ENCODE measurements around the gene FAM72C.
A peak's percentile ranks its signal among the peaks of the same experiment; 100 is the strongest.
"Not testable (repeated sequence)": the region's sequence is repeated elsewhere in the genome, so short reads cannot be mapped to it uniquely, and the experiment has no call there.

Gene FAM72C

GRCh38 chr1:143984721-143985473 is 13.1 kb upstream of the FAM72C start:
- not testable (repeated sequence) for DNase-seq

GRCh38 chr1:143974416-143974815 is 2.6 kb upstream of the FAM72C start:
- DNase-seq, result not testable (repeated sequence)

- DNase-seq, result not testable (repeated sequence)
These were observed 2.2 kb upstream of the FAM72C start for GRCh38 chr1:143973876-143974414.

GRCh38 chr1:143972753-143973326 is 1.1 kb upstream of the FAM72C start:
- not testable (repeated sequence) for DNase-seq

- DNase-seq, result not testable (repeated sequence)
These were observed 5.9 kb downstream of the FAM72C start for GRCh38 chr1:143965860-143966259.

GRCh38 chr1:143964294-143964693 is 7.5 kb downstream of the FAM72C start:
- DNase-seq, result not testable (repeated sequence)

GRCh38 chr1:143955930-143956329 is 15.9 kb downstream of the FAM72C start:
- not testable (repeated sequence) for DNase-seq

GRCh38 chr1:143952913-143953312 is 18.9 kb downstream of the FAM72C start:
- not testable (repeated sequence) for DNase-seq

GRCh38 chr1:143951485-143952391 is 20.0 kb downstream of the FAM72C start:
- not testable (repeated sequence) for DNase-seq

GRCh38 chr1:143947749-143948148 is 24.0 kb downstream of the FAM72C start:
- DNase-seq, result not testable (repeated sequence)

- not testable (repeated sequence) for DNase-seq
These were observed 26.5 kb downstream of the FAM72C start for GRCh38 chr1:143945253-143945652.

- DNase-seq, result not testable (repeated sequence)
These were observed 27.1 kb downstream of the FAM72C start for GRCh38 chr1:143944576-143945240.

GRCh38 chr1:143943319-143943978 is 28.3 kb downstream of the FAM72C start:
- DNase-seq, result not testable (repeated sequence)

- not testable (repeated sequence) for DNase-seq
These were observed 29.4 kb downstream of the FAM72C start for GRCh38 chr1:143942238-143942860.

- not testable (repeated sequence) for DNase-seq
These were observed 32.1 kb downstream of the FAM72C start for GRCh38 chr1:143939666-143940065.

GRCh38 chr1:143938922-143939321 is 32.9 kb downstream of the FAM72C start:
- DNase-seq, result not testable (repeated sequence)

GRCh38 chr1:143936457-143937115 is 35.2 kb downstream of the FAM72C start:
- DNase-seq, result peak; percentile 31 to 45

- not testable (repeated sequence) for DNase-seq
These were observed 52.7 kb downstream of the FAM72C start for GRCh38 chr1:143919127-143919526.

- not testable (repeated sequence) for DNase-seq
These were observed 53.2 kb downstream of the FAM72C start for GRCh38 chr1:143918552-143918951.

GRCh38 chr1:143913705-143914104 is 58.1 kb downstream of the FAM72C start:
- DNase-seq, result not testable (repeated sequence)
